ENCODE results near the gene ITPK1. TPM values are rescaled to one million over a fixed set of nuclear protein-coding genes. Genes with fewer than 3 reads are reported as not detected.
A peak's percentile ranks its signal among the peaks of the same experiment; 100 is the strongest.

The ITPK1 gene
- total RNA-seq, 1 donor from 2014 or later, result 112 TPM

GRCh38 chr14:92991536-92991935, 124.2 kb downstream of the ITPK1 start:
- no peak overlapping the region for H3K4me3 ChIP-seq
- TF ChIP-seq CTCF (IDR thresholded peaks at IDR 0.05; ENCODE audit: borderline replicate concordance), result no peak
- H3K36me3 ChIP-seq, result no peaks in the 10 kb centered on the region
- intact Hi-C loops (cut with micrococcal nuclease), result no loop called here
- H3K4me1 ChIP-seq, result peaks cover 83% of the 10 kb centered on the region
- H3K9me3 ChIP-seq (replicated peaks), result no peaks in the 10 kb centered on the region
- peak; percentile 11 for DNase-seq
- no peaks in the 10 kb centered on the region for H3K27me3 ChIP-seq (ENCODE audit: low read depth)
- H3K27ac ChIP-seq (replicated peaks), result peak overlapping the region; percentile 95

GRCh38 chr14:92990456-92991430, 125.0 kb downstream of the ITPK1 start:
- DNase-seq, result peak; percentile 25
- Histone ChIP-seq H3K9me3 (replicated peaks) (no peaks in the 10 kb centered on the region), H3K36me3 (no peaks in the 10 kb centered on the region), H3K27ac (replicated peaks) (peak overlapping the region; percentile 95), H3K4me3 (no peak overlapping the region), H3K4me1 (peaks cover 85% of the 10 kb centered on the region), H3K27me3 (ENCODE audit: low read depth) (no peaks in the 10 kb centered on the region)
- intact Hi-C loops (cut with micrococcal nuclease), result no loop called here
- TF ChIP-seq CTCF (IDR thresholded peaks at IDR 0.05; ENCODE audit: borderline replicate concordance), result peak; percentile 12

GRCh38 chr14:92988786-92989755, 126.7 kb downstream of the ITPK1 start:
- DNase-seq, result no peak
- no peaks in the 10 kb centered on the region for H3K27me3 ChIP-seq (ENCODE audit: low read depth)
- H3K9me3 ChIP-seq (replicated peaks), result no peaks in the 10 kb centered on the region
- intact Hi-C loops (cut with micrococcal nuclease), result no loop called here
- H3K27ac ChIP-seq (replicated peaks), result peak overlapping the region; percentile 95
- H3K36me3 ChIP-seq, result no peaks in the 10 kb centered on the region
- H3K4me1 ChIP-seq, result peaks cover 84% of the 10 kb centered on the region
- H3K4me3 ChIP-seq, result no peak overlapping the region
- no peak for TF ChIP-seq CTCF (IDR thresholded peaks at IDR 0.05; ENCODE audit: borderline replicate concordance)

- H3K4me3 ChIP-seq, result no peak overlapping the region
- intact Hi-C loops (cut with micrococcal nuclease), result no loop called here
- H3K27me3 ChIP-seq (ENCODE audit: low read depth), result no peaks in the 10 kb centered on the region
- TF ChIP-seq CTCF (IDR thresholded peaks at IDR 0.05; ENCODE audit: borderline replicate concordance), result no peak
- no peak for DNase-seq
- H3K27ac ChIP-seq (replicated peaks), result peak overlapping the region; percentile 91
- H3K9me3 ChIP-seq (replicated peaks), result no peaks in the 10 kb centered on the region
- H3K36me3 ChIP-seq, result no peaks in the 10 kb centered on the region
- H3K4me1 ChIP-seq, result peaks cover 79% of the 10 kb centered on the region
Observed at GRCh38 chr14:92987713-92988510, 127.8 kb downstream of the ITPK1 start.
